DOHH2 (cell line): ENCODE measurements around the gene PITRM1.

Experiments used
- H3F3A ChIP-seq: fragments of 200-600 bp; sonication (generic), shearing (Covaris generic); 2 replicates; pipeline ENCODE4 v1.6.0; 2016; ENCODE audit warnings: antibody characterized with exemption, mild to moderate bottlenecking; ENCODE audit not compliant: control insufficient read depth, insufficient read depth
- H3K27ac ChIP-seq: fragments of 200-600 bp; sonication (generic); 2 replicates; pipeline ENCODE4 v1.5.1; 2014; ENCODE audit warnings: low read depth, mild to moderate bottlenecking, low read length, moderate library complexity
- H3K27me3 ChIP-seq: fragments of 200-600 bp; sonication (generic); 2 replicates; pipeline ENCODE4 v1.6.1; 2014; ENCODE audit warnings: mild to moderate bottlenecking, low read length, mixed read lengths; ENCODE audit not compliant: control insufficient read depth
- H3K36me3 ChIP-seq: fragments of 200-600 bp; sonication (generic); 2 replicates; pipeline ENCODE4 v1.6.1; 2014; ENCODE audit warnings: mild to moderate bottlenecking, low read length, moderate library complexity, mixed read lengths; ENCODE audit not compliant: control insufficient read depth
- H3K4me1 ChIP-seq: fragments of 200-600 bp; sonication (generic); 2 replicates; pipeline ENCODE4 v1.6.1; 2014; ENCODE audit warnings: mild to moderate bottlenecking, low read length, mixed read lengths; ENCODE audit not compliant: control insufficient read depth
- H3K4me2 ChIP-seq: fragments of 200-600 bp; sonication (generic); 2 replicates; pipeline ENCODE4 v1.6.0; 2014; ENCODE audit warnings: mild to moderate bottlenecking, low read length, moderate library complexity
- H3K4me3 ChIP-seq: fragments of 200-600 bp; sonication (generic); 2 replicates; pipeline ENCODE4 v1.5.1; 2014; ENCODE audit warnings: mild to moderate bottlenecking, low read length, mixed read lengths
- H3K79me2 ChIP-seq: fragments of 200-600 bp; sonication (generic); 2 replicates; pipeline ENCODE4 v1.6.1; 2014; ENCODE audit warnings: mild to moderate bottlenecking, low read length, mixed read lengths; ENCODE audit not compliant: control insufficient read depth
- H3K9me2 ChIP-seq: fragments of 200-600 bp; sonication (generic); replicated peaks from 2 replicates; pipeline ENCODE4 v1.6.1; 2014; ENCODE audit warnings: mild to moderate bottlenecking, low read length, mixed read lengths; ENCODE audit not compliant: control insufficient read depth
- H3K9me3 ChIP-seq: fragments of 200-600 bp; sonication (generic); 2 replicates; pipeline ENCODE4 v1.6.1; 2014; ENCODE audit warnings: antibody characterized with exemption, low read length, mixed read lengths; ENCODE audit not compliant: control insufficient read depth, insufficient read depth
- H4K20me1 ChIP-seq: fragments of 200-600 bp; sonication (generic); 2 replicates; pipeline ENCODE4 v1.6.0; 2014; ENCODE audit warnings: low read depth, mild to moderate bottlenecking, antibody characterized with exemption, low read length, moderate library complexity; ENCODE audit not compliant: control insufficient read depth, insufficient read depth
- EZH2phosphoT487 ChIP-seq: fragments of 200-600 bp; sonication (generic); IDR thresholded peaks from 2 replicates; pipeline ENCODE4 v1.6.1; 2017; ENCODE audit warnings: borderline replicate concordance, mild to moderate bottlenecking, antibody characterized with exemption, low read length, moderate library complexity, mixed read lengths
- TF ChIP-seq, protein P1 (sequence below): fragments of 200-600 bp; sonication (generic); IDR thresholded peaks from one replicate; pipeline ENCODE4 v1.5.1; 2014; ENCODE audit warnings: antibody characterized with exemption, mild to moderate bottlenecking, low read depth, low read length; ENCODE audit not compliant: poor library complexity, severe bottlenecking

PITRM1 gene

GRCh38 chr10:3135006-3135405, 37.6 kb downstream of the PITRM1 start:
- Histone ChIP-seq H3K27ac (no peak overlapping the region), H3K79me2 (no peaks in the 10 kb centered on the region), H3K9me2 (no peaks in the 10 kb centered on the region), H3K4me1 (no peaks in the 10 kb centered on the region), H3K4me3 (no peak overlapping the region), H3K27me3 (no peaks in the 10 kb centered on the region), H4K20me1 (no peaks in the 10 kb centered on the region), H3K36me3 (peaks cover 94% of the 10 kb centered on the region), H3F3A (peaks cover 10% of the 10 kb centered on the region), H3K4me2 (no peak overlapping the region), H3K9me3 (no peaks in the 10 kb centered on the region)
- no peak for TF ChIP-seq EZH2phosphoT487
- TF ChIP-seq, protein P1, sequence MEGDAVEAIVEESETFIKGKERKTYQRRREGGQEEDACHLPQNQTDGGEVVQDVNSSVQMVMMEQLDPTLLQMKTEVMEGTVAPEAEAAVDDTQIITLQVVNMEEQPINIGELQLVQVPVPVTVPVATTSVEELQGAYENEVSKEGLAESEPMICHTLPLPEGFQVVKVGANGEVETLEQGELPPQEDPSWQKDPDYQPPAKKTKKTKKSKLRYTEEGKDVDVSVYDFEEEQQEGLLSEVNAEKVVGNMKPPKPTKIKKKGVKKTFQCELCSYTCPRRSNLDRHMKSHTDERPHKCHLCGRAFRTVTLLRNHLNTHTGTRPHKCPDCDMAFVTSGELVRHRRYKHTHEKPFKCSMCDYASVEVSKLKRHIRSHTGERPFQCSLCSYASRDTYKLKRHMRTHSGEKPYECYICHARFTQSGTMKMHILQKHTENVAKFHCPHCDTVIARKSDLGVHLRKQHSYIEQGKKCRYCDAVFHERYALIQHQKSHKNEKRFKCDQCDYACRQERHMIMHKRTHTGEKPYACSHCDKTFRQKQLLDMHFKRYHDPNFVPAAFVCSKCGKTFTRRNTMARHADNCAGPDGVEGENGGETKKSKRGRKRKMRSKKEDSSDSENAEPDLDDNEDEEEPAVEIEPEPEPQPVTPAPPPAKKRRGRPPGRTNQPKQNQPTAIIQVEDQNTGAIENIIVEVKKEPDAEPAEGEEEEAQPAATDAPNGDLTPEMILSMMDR: no peak

- TF ChIP-seq EZH2phosphoT487: no peak
- TF ChIP-seq, protein P1: no peak
- Histone ChIP-seq H3K4me3 (no peak overlapping the region), H3K9me3 (no peaks in the 10 kb centered on the region), H3K4me1 (no peaks in the 10 kb centered on the region), H3K4me2 (no peak overlapping the region), H3K27ac (no peak overlapping the region), H3K36me3 (peaks cover 94% of the 10 kb centered on the region), H3F3A (peaks cover 7% of the 10 kb centered on the region), H3K79me2 (no peaks in the 10 kb centered on the region), H3K27me3 (no peaks in the 10 kb centered on the region), H4K20me1 (no peaks in the 10 kb centered on the region), H3K9me2 (no peaks in the 10 kb centered on the region)
Observed at GRCh38 chr10:3133948-3134347, 38.6 kb downstream of the PITRM1 start.

DNA sequence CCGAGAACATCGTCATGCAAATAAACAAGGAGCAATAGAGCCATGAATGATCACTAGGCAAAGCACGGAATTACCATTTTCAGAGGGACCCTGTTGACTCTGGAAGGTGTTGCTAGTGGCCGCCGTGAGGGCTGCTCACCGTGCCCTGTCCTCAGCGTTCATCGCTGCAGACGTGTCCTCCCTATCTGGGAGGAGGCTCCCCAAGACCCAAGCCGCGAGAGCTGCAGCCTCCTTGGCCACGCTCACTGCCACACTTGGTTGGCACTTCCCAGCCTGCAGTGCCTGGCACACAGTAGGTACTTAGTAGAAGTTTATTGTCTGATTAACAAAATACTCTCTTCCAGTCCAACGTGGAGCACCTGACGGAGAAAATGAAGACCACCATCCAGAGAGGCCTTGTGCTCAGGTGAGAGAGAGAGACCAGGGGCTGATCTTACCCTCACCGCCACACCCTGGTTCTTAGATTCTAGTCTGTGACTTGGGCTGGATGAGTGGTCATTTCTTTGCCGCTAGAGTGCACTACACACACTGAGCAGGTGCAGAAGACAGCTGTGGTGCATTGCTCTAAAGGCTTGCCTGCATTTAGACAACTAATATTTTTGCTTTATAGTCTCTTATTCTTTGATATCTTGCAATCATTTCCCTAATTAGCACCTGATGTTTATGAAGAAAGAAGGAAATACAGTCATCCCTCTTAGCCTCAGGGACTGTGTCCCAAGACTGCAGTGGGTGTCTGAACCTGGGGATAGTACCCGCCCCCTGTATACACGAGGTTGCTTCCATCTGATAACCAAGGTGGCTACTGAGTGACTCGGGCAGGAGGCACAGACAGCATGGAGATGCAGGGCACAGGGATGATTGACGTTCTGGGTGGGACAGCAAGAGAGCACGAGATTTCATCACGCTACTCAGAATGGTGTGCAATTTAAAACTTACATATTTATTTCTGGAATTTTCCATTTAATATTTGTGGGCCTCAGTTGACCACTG, 40.3 kb downstream of the PITRM1 start:
- Histone ChIP-seq H3F3A (peaks cover 5% of the 10 kb centered on the region; the same call in 1 of the 2 replicates), H3K9me3 (no peaks in the 10 kb centered on the region), H3K4me3 (no peak overlapping the region), H4K20me1 (no peaks in the 10 kb centered on the region), H3K9me2 (no peaks in the 10 kb centered on the region), H3K36me3 (peaks cover 94% of the 10 kb centered on the region), H3K27ac (no peak overlapping the region), H3K79me2 (no peaks in the 10 kb centered on the region), H3K4me2 (no peak overlapping the region), H3K27me3 (no peaks in the 10 kb centered on the region), H3K4me1 (no peaks in the 10 kb centered on the region)
- TF ChIP-seq, protein P1: no peak
- no peak for TF ChIP-seq EZH2phosphoT487
